H1 (cell line): ENCODE results near the gene ZP2. TPM values are rescaled to one million over a fixed set of nuclear protein-coding genes. Genes with fewer than 3 reads are reported as not detected.

Experiments
- CTCF ChIA-PET: fragments of 300-600 bp; sonication (Branson Sonifier 250); formaldehyde crosslinking; loops from one replicate; lab custom pipeline; 2021; ENCODE audit not compliant: partially characterized antibody; lab: Charles Lee
- POLR2A ChIA-PET: fragments of 300-600 bp; sonication (Branson Sonifier 250); formaldehyde crosslinking; loops from one replicate; lab custom pipeline; 2021; ENCODE audit warnings: inconsistent platforms; ENCODE audit not compliant: partially characterized antibody; lab: Charles Lee
- DNase-seq, 2 experiments: peaks; one replicate each; pipeline versions ENCODE4 v3.0.0 to v3.0.0-alpha.2; 2010 to 2022; ENCODE audit warnings: low spot score in 2 of 2, low read depth in 1 of 2, mixed read lengths in 1 of 2
- FAIRE-seq: peaks from 2 replicates; lab custom pipeline; 2011; peaks lifted over from hg19 to GRCh38; lab: Jason Lieb, UNC
- H2AFZ ChIP-seq: 2 replicates; pipeline ENCODE4 v1.8.1; 2012; ENCODE audit warnings: low read length, inconsistent platforms
- H2AK5ac ChIP-seq: 2 replicates; pipeline ENCODE4 v1.6.1; 2013; ENCODE audit warnings: low read depth, low read length
- H2BK120ac ChIP-seq: replicated peaks from 2 replicates; pipeline ENCODE3; 2013; ENCODE audit warnings: low read depth, low read length, inconsistent platforms
- H2BK12ac ChIP-seq: 2 replicates; pipeline ENCODE4 v1.6.1; 2013; ENCODE audit warnings: low read depth, low read length
- H2BK15ac ChIP-seq: 2 replicates; pipeline ENCODE4 v1.6.1; 2013; ENCODE audit warnings: low read length
- H2BK20ac ChIP-seq: 2 replicates; pipeline ENCODE4 v1.6.1; 2013; ENCODE audit warnings: low read length
- H2BK5ac ChIP-seq: 2 replicates; pipeline ENCODE4 v1.6.1; 2013; ENCODE audit warnings: low read depth, low read length
- H3K14ac ChIP-seq: 2 replicates; pipeline ENCODE4 v1.6.1; 2013; ENCODE audit warnings: inconsistent platforms; ENCODE audit not compliant: insufficient read length
- H3K18ac ChIP-seq: 2 replicates; pipeline ENCODE4 v1.6.1; 2013; ENCODE audit warnings: low read length; ENCODE audit errors: extremely low read depth
- H3K23ac ChIP-seq: 2 replicates; pipeline ENCODE4 v1.6.1; 2013; ENCODE audit warnings: inconsistent platforms; ENCODE audit not compliant: insufficient read length
- H3K23me2 ChIP-seq: 2 replicates; pipeline ENCODE4 v1.6.1; 2013; ENCODE audit warnings: low read depth, low read length
- H3K27ac ChIP-seq: 2 replicates; pipeline ENCODE4 v1.6.1; 2011; ENCODE audit warnings: low read depth, low read length, inconsistent platforms
- H3K27me3 ChIP-seq, 4 experiments: replicated peaks in 1 of 4; 1 replicate in 1 of 4; 2 replicates in 3 of 4; pipeline versions ENCODE4 v1.6.1 to v1.8.1; 2011 to 2013; ENCODE audit warnings: low read length in 3 of 4, mild to moderate bottlenecking in 3 of 4, inconsistent platforms in 2 of 4, mixed read lengths in 2 of 4, moderate library complexity in 1 of 4; ENCODE audit not compliant: control insufficient read depth in 3 of 4, insufficient read depth in 3 of 4; ENCODE audit errors: extremely low read depth in 1 of 4
- H3K36me3 ChIP-seq, 4 experiments: 2 replicates each; pipeline versions ENCODE4 v1.6.1 to v1.8.1; 2011 to 2013; ENCODE audit warnings: mild to moderate bottlenecking in 4 of 4, low read length in 3 of 4, moderate library complexity in 2 of 4, control low read depth in 1 of 4, inconsistent platforms in 1 of 4; ENCODE audit not compliant: insufficient read depth in 4 of 4, control insufficient read depth in 2 of 4
- H3K4ac ChIP-seq: replicated peaks from 2 replicates; pipeline ENCODE3; 2013; ENCODE audit warnings: low read length, low read depth, mixed read lengths, inconsistent platforms; ENCODE audit not compliant: insufficient read length
- H3K4me1 ChIP-seq, 4 experiments: replicated peaks in 1 of 4; 1 replicate in 1 of 4; 2 replicates in 3 of 4; pipeline versions ENCODE4 v1.6.1 to v1.8.1; 2011 to 2013; ENCODE audit warnings: low read length in 3 of 4, inconsistent platforms in 2 of 4, mixed read lengths in 1 of 4; ENCODE audit not compliant: insufficient read depth in 4 of 4, control insufficient read depth in 3 of 4
- H3K4me2 ChIP-seq, 2 experiments: 2 replicates each; pipeline versions ENCODE4 v1.6.1 to v1.8.1; 2011 to 2013; ENCODE audit warnings: low read depth in 2 of 2, low read length in 2 of 2, control low read depth in 1 of 2, inconsistent platforms in 1 of 2, mild to moderate bottlenecking in 1 of 2; ENCODE audit not compliant: insufficient read depth in 1 of 2
- H3K4me3 ChIP-seq, 4 experiments: fragments of 200-600, 300-600 bp in 1 of 4; sonication (generic), shearing (Covaris generic), sonication (Bioruptor Twin) in 1 of 4; 2 replicates each; pipeline versions ENCODE4 v1.5.1 to v1.8.1; 2011 to 2016; ENCODE audit warnings: low read length in 4 of 4, low read depth in 3 of 4, control low read depth in 2 of 4, inconsistent platforms in 2 of 4, mild to moderate bottlenecking in 2 of 4, mixed read lengths in 1 of 4, moderate library complexity in 1 of 4; ENCODE audit not compliant: insufficient read depth in 2 of 4; ENCODE audit errors: extremely low read depth in 1 of 4
- H3K56ac ChIP-seq: replicated peaks from 2 replicates; pipeline ENCODE3; 2013; ENCODE audit warnings: low read depth, mild to moderate bottlenecking, mixed read lengths, low read length, inconsistent platforms; ENCODE audit not compliant: insufficient read length
- H3K79me1 ChIP-seq: 2 replicates; pipeline ENCODE4 v1.6.1; 2013; ENCODE audit warnings: low read depth, low read length, control low read depth
- H3K79me2 ChIP-seq, 2 experiments: 2 replicates each; pipeline versions ENCODE4 v1.6.1 to v1.8.1; 2012 to 2013; ENCODE audit warnings: low read length in 2 of 2, mild to moderate bottlenecking in 2 of 2, inconsistent platforms in 1 of 2; ENCODE audit not compliant: insufficient read depth in 2 of 2, control insufficient read depth in 1 of 2
- H3K9ac ChIP-seq, 4 experiments: replicated peaks in 1 of 4; 1 replicate in 1 of 4; 2 replicates in 3 of 4; pipeline versions ENCODE4 v1.6.1 to v1.8.1; 2011 to 2013; ENCODE audit warnings: low read depth in 3 of 4, low read length in 3 of 4, control low read depth in 2 of 4, mild to moderate bottlenecking in 2 of 4, moderate library complexity in 2 of 4, inconsistent platforms in 1 of 4; ENCODE audit errors: extremely low read depth in 1 of 4
- H3K9me3 ChIP-seq, 2 experiments: 2 replicates each; pipeline versions ENCODE4 v1.6.1 to v1.8.1; 2012 to 2013; ENCODE audit warnings: mild to moderate bottlenecking in 2 of 2, moderate library complexity in 2 of 2, control low read depth in 1 of 2, inconsistent platforms in 1 of 2, low read depth in 1 of 2, low read length in 1 of 2, mixed read lengths in 1 of 2; ENCODE audit not compliant: insufficient read depth in 2 of 2
- H4K20me1 ChIP-seq, 2 experiments: replicated peaks in 1 of 2; 2 replicates each; pipeline versions ENCODE3 to v1.8.1; 2011 to 2013; ENCODE audit warnings: inconsistent platforms in 2 of 2, low read length in 2 of 2, mild to moderate bottlenecking in 1 of 2; ENCODE audit not compliant: insufficient read depth in 2 of 2, control insufficient read depth in 1 of 2
- H4K5ac ChIP-seq: 2 replicates; pipeline ENCODE4 v1.6.1; 2013; ENCODE audit warnings: low read length, low read depth, mixed read lengths, inconsistent platforms; ENCODE audit not compliant: insufficient read length
- H4K8ac ChIP-seq: 2 replicates; pipeline ENCODE4 v1.8.0; 2013; ENCODE audit warnings: mild to moderate bottlenecking, moderate library complexity, low read length, inconsistent platforms; ENCODE audit not compliant: insufficient read depth; ENCODE audit errors: extremely low read depth
- H4K91ac ChIP-seq: replicated peaks from 2 replicates; pipeline ENCODE3; 2013; ENCODE audit warnings: low read length, mixed read lengths, inconsistent platforms; ENCODE audit not compliant: insufficient read length
- ASH2L ChIP-seq: fragments of 200-600, 300-600 bp; sonication (generic); IDR thresholded peaks from one replicate; pipeline ENCODE4 v1.7.1; 2017; ENCODE audit warnings: low read length
- CHD2 ChIP-seq: IDR thresholded peaks from 2 replicates; pipeline ENCODE4 v1.6.1; 2012; ENCODE audit warnings: low read length, improper control_type of control experiment
- CREB1 ChIP-seq: IDR thresholded peaks from 2 replicates; pipeline ENCODE4 v1.6.1; 2012; ENCODE audit warnings: inconsistent platforms
- CTBP2 ChIP-seq: IDR thresholded peaks from 2 replicates; pipeline ENCODE4 v1.7.0; 2011; ENCODE audit warnings: borderline replicate concordance, mild to moderate bottlenecking, moderate library complexity, mixed read lengths, low read length; ENCODE audit not compliant: insufficient read depth, insufficient read length
- KDM4A ChIP-seq: IDR thresholded peaks from one replicate; pipeline ENCODE4 v1.7.1; 2012; ENCODE audit warnings: low read depth, mild to moderate bottlenecking, moderate library complexity, low read length, inconsistent platforms; ENCODE audit not compliant: severe bottlenecking
- PHF8 ChIP-seq: fragments of 200-600 bp; sonication (generic); conservative IDR thresholded peaks from 2 replicates; pipeline ENCODE4 v1.7.1; 2012; ENCODE audit warnings: low read depth, mild to moderate bottlenecking, inconsistent platforms, low read length, moderate library complexity
- RBBP5 ChIP-seq: IDR thresholded peaks from 2 replicates; pipeline ENCODE4 v1.7.1; 2012; ENCODE audit warnings: low read depth, mild to moderate bottlenecking, inconsistent platforms, low read length, moderate library complexity, borderline replicate concordance
- SAP30 ChIP-seq: fragments of 300-600 bp; sonication (generic); IDR thresholded peaks from 2 replicates; pipeline ENCODE4 v1.7.1; 2012; ENCODE audit warnings: low read length, moderate library complexity, mild to moderate bottlenecking, inconsistent platforms; ENCODE audit not compliant: insufficient read depth, insufficient replicate concordance
- SIX5 ChIP-seq: IDR thresholded peaks from 2 replicates; pipeline ENCODE4 v1.6.1; 2011; ENCODE audit warnings: mild to moderate bottlenecking, low read depth, low read length
- SP1 ChIP-seq: IDR thresholded peaks from 2 replicates; pipeline ENCODE4 v1.6.1; 2011; ENCODE audit warnings: low read depth, low read length
- TCF12 ChIP-seq: IDR thresholded peaks from 2 replicates; pipeline ENCODE4 v1.6.1; 2011; ENCODE audit warnings: low read depth, mild to moderate bottlenecking, low read length
- WGBS, 2 experiments: shearing (Covaris generic) in 1 of 2; methylation state at CpG; one replicate each; pipeline versions ENCODE4 v1.1.6 to v1.1.7; 2013 to 2015; ENCODE audit warnings: low lambda C conversion rate in 2 of 2, mixed read lengths in 2 of 2, inconsistent platforms in 1 of 2, low coverage in 1 of 2, missing lambda C conversion rate in 1 of 2; ENCODE audit not compliant: insufficient replicate concordance in 2 of 2, insufficient coverage in 1 of 2, insufficient read length in 1 of 2; ENCODE audit errors: extremely low coverage in 1 of 2, missing lambda C conversion rate in 1 of 2; 5-methylcytosine and 5-hydroxymethylcytosine counted together
- polyA plus RNA-seq, 7 experiments: library from polyadenylated mRNA; depleted of rRNA in 3 of 7; stranded (reverse) in 5 of 7; unstranded in 2 of 7; fragments of >200 nt in 5 of 7; fragments of 200-250 nt in 2 of 7; gene quantifications; 1 replicate in 5 of 7; 2 replicates in 1 of 7; 4 replicates in 1 of 7; pipeline versions ENCODE4 v1.2.1 to v1.2.3, GENCODE V29; 2011 to 2013; ENCODE audit warnings: missing spikeins in 2 of 7, mixed read lengths in 2 of 7
- total RNA-seq: library from RNA; stranded (reverse); fragmentation: NEBNext Ultra II Directional; extraction: Animal tissue kit (Norgen Biotek cat#: 25700); gene quantifications from 2 replicates; pipeline ENCODE4 v1.2.1, GENCODE V29; 2021

The ZP2 gene
- total and polyA plus RNA-seq, 2 of the 8 experiments (the other 6 are each of a cell fraction or from before 2014, with no cell fraction given): not detected

DNA sequence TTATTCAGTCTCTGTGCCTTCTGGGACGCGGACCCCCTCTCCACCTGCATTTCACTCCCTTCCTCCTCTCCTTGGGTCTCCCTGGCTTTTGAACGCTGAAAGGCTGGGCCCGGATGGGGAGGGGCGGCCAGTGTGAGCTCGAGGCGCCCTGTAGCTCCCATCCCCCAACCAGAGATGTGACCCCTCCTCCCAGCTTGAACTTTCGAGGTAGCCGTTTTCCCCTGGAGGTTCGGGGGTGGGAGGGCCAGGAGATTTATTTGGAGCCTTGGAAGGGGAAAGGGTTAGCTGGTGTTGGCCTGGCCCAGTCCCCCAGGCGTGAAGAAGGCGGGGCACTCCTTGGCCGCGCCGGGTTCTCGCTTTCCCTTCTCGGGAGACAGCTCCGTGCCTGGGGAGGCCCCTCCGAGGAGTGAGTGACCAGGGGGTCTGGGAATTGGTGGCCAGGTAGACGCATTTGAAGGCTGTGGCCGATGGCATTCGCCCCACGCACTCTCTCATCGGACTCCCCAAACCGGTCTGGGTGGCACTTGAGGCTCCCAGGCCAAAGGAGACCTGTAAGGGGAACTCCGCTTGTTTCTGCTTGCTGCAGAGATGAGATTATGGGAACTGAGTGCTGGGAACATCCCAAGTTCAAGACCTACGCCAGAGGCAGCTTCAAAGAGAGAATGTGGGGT, 52.0 kb downstream of the ZP2 start:
- H3K27me3 ChIP-seq: peaks cover 0 to 7% (median 1%) of the 10 kb centered on the region in 4 experiments; a peak in 3 of 7 replicates
- H3K79me2 ChIP-seq: peaks cover 0 to 22% of the 10 kb centered on the region in 2 experiments; a peak in 2 of 4 replicates
- peak overlapping the region; percentile 73; the same call in 1 of the 2 replicates for H2BK15ac ChIP-seq
- H2AFZ ChIP-seq: peak overlapping the region; percentile 54
- peak overlapping the region in 3 of 4 experiments; percentile 34 to 61 (median 51); a peak in 5 of 7 replicates for H3K9ac ChIP-seq
- peak overlapping the region; percentile 72 to 97 for H3K4me2 ChIP-seq
- no peaks in the 10 kb centered on the region for H3K9me3 ChIP-seq
- DNase-seq: peak in 1 of 2 experiments; percentile 76
- WGBS, 2 experiments: 4% methylated on average over 25 of the region's 27 CpGs; no CpG with 5 or more reads in 1 of the 2 experiments
- peaks cover 11% of the 10 kb centered on the region for H3K23me2 ChIP-seq
- H2BK120ac ChIP-seq: no peak overlapping the region
- H2AK5ac ChIP-seq: no peak overlapping the region
- peaks cover 8 to 31% (median 23%) of the 10 kb centered on the region in 4 experiments for H3K36me3 ChIP-seq
- no peak overlapping the region for H3K23ac ChIP-seq
- no peak for FAIRE-seq
- no peak overlapping the region for H3K56ac ChIP-seq
- peak overlapping the region; percentile 6; the same call in 1 of the 2 replicates for H4K8ac ChIP-seq
- peak overlapping the region; percentile 25; the same call in 1 of the 2 replicates for H3K27ac ChIP-seq
- POLR2A ChIA-PET: interaction anchor here (0.5 to 1.6 kb wide), 6 partner anchors 17 to 142 kb away, joined by 3 to 9 read pairs (median 3); no protein-coding TSS in a partner anchor
- H3K4me3 ChIP-seq: peak overlapping the region; percentile 57 to 86 (median 74)
- CTCF ChIA-PET: interaction anchor here (0.9 to 5.8 kb wide), 9 partner anchors 9 to 1533 kb away, joined by 3 to 42 read pairs (median 5); partner anchors contain the start of genes CRYM and DNAH3
- peaks cover 0 to 10% (median 5%) of the 10 kb centered on the region in 4 experiments; a peak in 4 of 7 replicates for H3K4me1 ChIP-seq
- H3K14ac ChIP-seq: no peak overlapping the region
- H4K5ac ChIP-seq: peak overlapping the region; percentile 10
- H2BK20ac ChIP-seq: no peak overlapping the region
- no peak overlapping the region for H2BK12ac ChIP-seq
- H3K18ac ChIP-seq: peak overlapping the region; percentile 86
- peaks cover 2% of the 10 kb centered on the region; the same call in 1 of the 2 replicates for H3K79me1 ChIP-seq
- H4K20me1 ChIP-seq: peaks cover 0 to 2% of the 10 kb centered on the region in 2 experiments
- H4K91ac ChIP-seq: no peak overlapping the region
- no peak overlapping the region for H3K4ac ChIP-seq
- peak overlapping the region; percentile 82; the same call in 1 of the 2 replicates for H2BK5ac ChIP-seq
- TF ChIP-seq RBBP5: peak; percentile 71; the same call in 1 of the 2 replicates
- 0 out of 2 replicates have a peak, but pooled peaks have one; percentile 13 for TF ChIP-seq SP1
- TF ChIP-seq ASH2L: peak; percentile 78
- TF ChIP-seq CHD2: 0 out of 2 replicates have a peak, but pooled peaks have one; percentile 28
- TF ChIP-seq KDM4A: peak; percentile 41
- TF ChIP-seq PHF8: 0 out of 2 replicates have a peak, but pooled peaks have one; percentile 33
- no peak for TF ChIP-seq TCF12
- TF ChIP-seq CTBP2: peak; percentile 40
- peak; percentile 59 for TF ChIP-seq SAP30
- no peak for TF ChIP-seq CREB1
- TF ChIP-seq SIX5: no peak
